Neural cell (in vitro differentiated cells): ENCODE data around the gene ZNF277.

Experiments
- CTCF ChIP-seq: fragments of 450-650 bp; IDR thresholded peaks from 2 replicates; pipeline ENCODE4 v1.5.1; 2014; ENCODE audit warnings: antibody characterized with exemption, mild to moderate bottlenecking, moderate library complexity; ENCODE audit not compliant: poor library complexity, severe bottlenecking
- EP300 ChIP-seq: fragments of 450-650 bp; conservative IDR thresholded peaks from 2 replicates; pipeline ENCODE4 v1.6.1; 2014; ENCODE audit warnings: antibody characterized with exemption, mild to moderate bottlenecking, moderate library complexity; ENCODE audit not compliant: poor library complexity, severe bottlenecking
- EZH2 ChIP-seq: fragments of 200-600, 300-800 bp; shearing (Covaris generic), sonication (generic); IDR thresholded peaks from 2 replicates; pipeline ENCODE4 v1.6.1; 2014; ENCODE audit warnings: antibody characterized with exemption, low read length, borderline replicate concordance, mild to moderate bottlenecking; ENCODE audit not compliant: insufficient read depth, poor library complexity, severe bottlenecking
- SMC3 ChIP-seq: fragments of 450-650 bp; conservative IDR thresholded peaks from 2 replicates; pipeline ENCODE4 v1.6.1; 2014; ENCODE audit warnings: antibody characterized with exemption, mild to moderate bottlenecking, moderate library complexity; ENCODE audit not compliant: poor library complexity
- TAF1 ChIP-seq: IDR thresholded peaks from 2 replicates; pipeline ENCODE4 v1.6.1; 2012; ENCODE audit warnings: low read depth

- no peak for TF ChIP-seq EP300
- TF ChIP-seq EZH2: no peak
- no peak for TF ChIP-seq CTCF
- no peak for TF ChIP-seq TAF1
- no peak for TF ChIP-seq SMC3
These were observed 144.1 kb downstream of the ZNF277 start for GRCh38 chr7:112350585-112350984.
